SW480 (cell line): Measurements from ENCODE around the gene GET3.
"Not testable (repeated sequence)": the region's sequence is repeated elsewhere in the genome, so short reads cannot be mapped to it uniquely, and the experiment has no call there.

Experiments
- DNase-seq: peaks from one replicate; pipeline ENCODE4 v3.0.0-alpha.2; 2016; ENCODE audit warnings: low spot score

GET3 gene

GRCh38 chr19:12736995-12737834, at the start of gene GET3:
Gene GET3 (plus strand): TSS chr19:12737497. CDS start chr19:12737506, 9 bp downstream.
- DNase-seq: peak; percentile 100

- DNase-seq: no peak
Measured at GRCh38 chr19:12689012-12689411, 48.3 kb upstream of the GET3 start.

GRCh38 chr19:12689581-12690216, 47.6 kb upstream of the GET3 start:
- DNase-seq: no peak

- no peak for DNase-seq
Measured at GRCh38 chr19:12692960-12693359, 44.3 kb upstream of the GET3 start.

GRCh38 chr19:12694641-12695040, 42.7 kb upstream of the GET3 start:
- DNase-seq: no peak

GRCh38 chr19:12695096-12695495, 42.2 kb upstream of the GET3 start:
- DNase-seq: no peak

GRCh38 chr19:12695514-12695913, 41.8 kb upstream of the GET3 start:
- no peak for DNase-seq

- DNase-seq: no peak
Measured at GRCh38 chr19:12695997-12696365, 41.3 kb upstream of the GET3 start.

- DNase-seq: peak; percentile 91
Measured at GRCh38 chr19:12696366-12697335, 40.6 kb upstream of the GET3 start, which contains the start of gene FBXW9. Gene FBXW9 (minus strand): TSS chr19:12696631. CDS start chr19:12696581, 50 bp downstream.

GRCh38 chr19:12697425-12697824, 39.9 kb upstream of the GET3 start:
- not testable (repeated sequence) for DNase-seq

- no peak for DNase-seq
Measured at GRCh38 chr19:12698138-12698537, 39.2 kb upstream of the GET3 start.

GRCh38 chr19:12701596-12702282, 35.6 kb upstream of the GET3 start:
- DNase-seq: no peak

- DNase-seq: peak; percentile 30
Measured at GRCh38 chr19:12703046-12703445, 34.3 kb upstream of the GET3 start.

GRCh38 chr19:12705169-12705568, 32.1 kb upstream of the GET3 start:
- DNase-seq: no peak

- DNase-seq: no peak
Measured at GRCh38 chr19:12705654-12706331, 31.5 kb upstream of the GET3 start.

GRCh38 chr19:12706332-12706718, 31.0 kb upstream of the GET3 start:
- no peak for DNase-seq

- no peak for DNase-seq
Measured at GRCh38 chr19:12708641-12709040, 28.7 kb upstream of the GET3 start.

- no peak for DNase-seq
Measured at GRCh38 chr19:12711187-12711586, 26.1 kb upstream of the GET3 start.

- DNase-seq: not testable (repeated sequence)
Measured at GRCh38 chr19:12712077-12712476, 25.2 kb upstream of the GET3 start.

GRCh38 chr19:12713304-12713703, 24.0 kb upstream of the GET3 start:
- not testable (repeated sequence) for DNase-seq

GRCh38 chr19:12715102-12715501, 22.2 kb upstream of the GET3 start:
- no peak for DNase-seq
